ENCODE measurements around the gene UHRF2. TPM values are rescaled to one million over a fixed set of nuclear protein-coding genes. Genes with fewer than 3 reads are reported as not detected.

UHRF2 gene
- total and polyA plus RNA-seq, 2 donors (not counting 3 experiments of a cell fraction or from before 2014, with no cell fraction given) = 63.5 to 101 TPM

DNA sequence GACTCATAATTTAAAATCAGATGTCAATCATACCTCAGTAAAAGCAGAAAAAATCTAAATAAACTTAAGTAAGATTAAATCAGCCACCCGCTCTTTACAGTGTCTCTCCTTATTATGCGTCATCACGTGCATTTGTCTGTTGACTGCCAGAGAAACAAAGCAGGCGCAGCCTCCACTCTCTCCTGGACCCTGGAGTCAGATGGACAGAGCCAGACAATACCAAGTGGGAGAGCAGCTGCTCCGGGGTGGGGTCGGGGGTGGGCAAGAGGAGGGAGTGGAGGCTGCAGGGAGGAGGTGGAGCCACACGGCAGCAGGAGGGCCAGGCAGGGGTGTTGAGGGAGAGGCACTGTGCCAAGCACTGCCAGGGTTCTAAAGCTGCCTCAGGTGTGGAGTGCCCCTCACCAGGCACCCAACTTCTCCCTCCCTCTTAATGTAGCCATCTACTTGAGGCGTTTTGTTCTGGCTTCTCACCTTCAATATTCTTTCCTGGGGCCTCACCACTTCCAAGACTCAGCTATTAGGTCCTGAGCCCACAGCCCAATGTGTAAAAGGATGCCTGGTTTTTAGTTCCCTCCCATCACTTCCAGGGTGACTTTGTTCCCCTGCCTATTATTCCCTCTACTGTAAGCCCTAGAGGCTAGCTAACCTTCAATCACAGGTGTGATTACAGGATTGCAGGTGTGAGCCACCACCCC is 136.3 kb downstream of the UHRF2 start:
- Histone ChIP-seq H3K79me2 (ENCODE audit: control insufficient read depth, insufficient read depth, low read length) (no peaks in the 10 kb centered on the region), H3K27me3 (ENCODE audit: control insufficient read depth in 2 of 2, insufficient read depth in 2 of 2, low read length in 2 of 2) (no peaks in the 10 kb centered on the region), H3K4me1 (ENCODE audit: control insufficient read depth, extremely low read depth, insufficient read depth, low read length) (peaks cover 36% of the 10 kb centered on the region), H3K9me1 (replicated peaks; ENCODE audit: control insufficient read depth, extremely low read depth, insufficient read depth, low read length) (no peaks in the 10 kb centered on the region), H4K20me1 (replicated peaks; ENCODE audit: control insufficient read depth, extremely low read depth, insufficient read depth, low read length) (no peaks in the 10 kb centered on the region), H2AFZ (ENCODE audit: low read depth, low read length) (no peak overlapping the region), H3K9ac (replicated peaks; ENCODE audit: extremely low read depth, insufficient read depth, low read length) (no peak overlapping the region), H3K4me3 (replicated peaks in 1 of 3; ENCODE audit: insufficient read depth in 1 of 3, low read depth in 1 of 3, low read length in 3 of 3) (no peak overlapping the region), H3K27ac (ENCODE audit: insufficient read depth, low read depth, low read length) (no peak overlapping the region), H3K4me2 (ENCODE audit: insufficient read depth, low read length) (no peak overlapping the region), H3K9me3 (replicated peaks; ENCODE audit: control insufficient read depth, insufficient read depth, low read length) (no peaks in the 10 kb centered on the region), H3K36me3 (ENCODE audit: control insufficient read depth in 2 of 2, extremely low read depth in 1 of 2, insufficient read depth in 2 of 2, low read length in 2 of 2) (no peaks in the 10 kb centered on the region)
- intact Hi-C loops (cut with micrococcal nuclease) (no loop called here), dilution Hi-C loops (cut with MboI; ENCODE audit: extremely low pct_ligation_motif_present, low sequenced_read_pairs) (no loop called here)
- TF ChIP-seq POLR2A (IDR thresholded peaks at IDR 0.05; ENCODE audit: low read depth, low read length) = no peak
- no peak for TF ChIP-seq MAX (IDR thresholded peaks at IDR 0.05; ENCODE audit: insufficient read depth, insufficient read length)
- TF ChIP-seq POLR2AphosphoS5 (IDR thresholded peaks at IDR 0.05; ENCODE audit: insufficient read depth, low read depth, low read length) = no peak
- TF ChIP-seq, protein P1, sequence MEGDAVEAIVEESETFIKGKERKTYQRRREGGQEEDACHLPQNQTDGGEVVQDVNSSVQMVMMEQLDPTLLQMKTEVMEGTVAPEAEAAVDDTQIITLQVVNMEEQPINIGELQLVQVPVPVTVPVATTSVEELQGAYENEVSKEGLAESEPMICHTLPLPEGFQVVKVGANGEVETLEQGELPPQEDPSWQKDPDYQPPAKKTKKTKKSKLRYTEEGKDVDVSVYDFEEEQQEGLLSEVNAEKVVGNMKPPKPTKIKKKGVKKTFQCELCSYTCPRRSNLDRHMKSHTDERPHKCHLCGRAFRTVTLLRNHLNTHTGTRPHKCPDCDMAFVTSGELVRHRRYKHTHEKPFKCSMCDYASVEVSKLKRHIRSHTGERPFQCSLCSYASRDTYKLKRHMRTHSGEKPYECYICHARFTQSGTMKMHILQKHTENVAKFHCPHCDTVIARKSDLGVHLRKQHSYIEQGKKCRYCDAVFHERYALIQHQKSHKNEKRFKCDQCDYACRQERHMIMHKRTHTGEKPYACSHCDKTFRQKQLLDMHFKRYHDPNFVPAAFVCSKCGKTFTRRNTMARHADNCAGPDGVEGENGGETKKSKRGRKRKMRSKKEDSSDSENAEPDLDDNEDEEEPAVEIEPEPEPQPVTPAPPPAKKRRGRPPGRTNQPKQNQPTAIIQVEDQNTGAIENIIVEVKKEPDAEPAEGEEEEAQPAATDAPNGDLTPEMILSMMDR (IDR thresholded peaks at IDR 0.05; ENCODE audit: extremely low read depth in 1 of 2, insufficient read depth in 1 of 2, low read depth in 1 of 2, low read length in 2 of 2) = no peak
- TF ChIP-seq EZH2 (IDR thresholded peaks at IDR 0.05; ENCODE audit: borderline replicate concordance, low read depth, low read length, severe bottlenecking) = no peak
- TF ChIP-seq GATA2 (IDR thresholded peaks at IDR 0.05; ENCODE audit: insufficient read depth, insufficient read length, low read depth, low read length) = no peak
- no peak for TF ChIP-seq FOS (IDR thresholded peaks at IDR 0.05; ENCODE audit: borderline replicate concordance, insufficient read depth, low read length)
- no peak for TF ChIP-seq MYC (IDR thresholded peaks at IDR 0.05; ENCODE audit: low read depth, low read length)
- no peak for TF ChIP-seq JUN (IDR thresholded peaks at IDR 0.05; ENCODE audit: borderline replicate concordance, insufficient read depth, insufficient read length, low read depth)
- POLR2A ChIA-PET = no interaction called here
- CTCF ChIA-PET = interaction anchor here (1.0 to 1.1 kb wide), 2 partner anchors 18 to 19 kb away, joined by 3 read pairs; no protein-coding TSS in a partner anchor
- no peak for FAIRE-seq
- DNase-seq (ENCODE audit: low read depth, low spot score) = no peak
- no TSS peak for BruUV-seq (replicated peaks)
